Kidney (tissue), 14 donors: ENCODE results near the gene FOXD3. TPM values are rescaled to one million over a fixed set of nuclear protein-coding genes. Genes with fewer than 3 reads are reported as not detected.
A peak's percentile ranks its signal among the peaks of the same experiment; 100 is the strongest.

Source experiments
- DNase-seq, 5 donors: peaks; one replicate each; pipeline ENCODE4 v3.0.0-alpha.2; 2013 to 2020
- FAIRE-seq: peaks from 2 replicates; lab custom pipeline; 2012; peaks lifted over from hg19 to GRCh38; lab: Jason Lieb, UNC
- H3K27ac ChIP-seq, 2 donors: one replicate each; pipeline ENCODE4 v1.7.0; 2013; ENCODE audit warnings: low read depth in 2 of 2, low read length in 2 of 2, inconsistent platforms in 1 of 2
- H3K27me3 ChIP-seq: one replicate; pipeline ENCODE4 v1.7.1; 2013; ENCODE audit warnings: low read length, inconsistent platforms; ENCODE audit not compliant: control insufficient read depth, insufficient read depth
- H3K36me3 ChIP-seq, 3 donors: one replicate each; pipeline versions ENCODE4 v1.7.0 to v1.7.1; 2013; ENCODE audit warnings: low read length in 3 of 3, control low read depth in 1 of 3, inconsistent platforms in 1 of 3; ENCODE audit not compliant: insufficient read depth in 3 of 3, control insufficient read depth in 2 of 3
- H3K4me1 ChIP-seq, 3 donors: one replicate each; pipeline versions ENCODE4 v1.7.0 to v1.7.1; 2013; ENCODE audit warnings: low read length in 3 of 3, inconsistent platforms in 1 of 3, low read depth in 1 of 3; ENCODE audit not compliant: control insufficient read depth in 2 of 3, insufficient read depth in 2 of 3
- H3K4me3 ChIP-seq, 3 donors: one replicate each; pipeline versions ENCODE4 v1.7.0 to v1.8.1; 2013; ENCODE audit warnings: low read length in 3 of 3, control low read depth in 1 of 3, inconsistent platforms in 1 of 3
- H3K9ac ChIP-seq, 3 donors: one replicate each; pipeline versions ENCODE4 v1.7.0 to v1.7.1; 2013; ENCODE audit warnings: low read length in 3 of 3, control low read depth in 1 of 3, inconsistent platforms in 1 of 3
- H3K9me3 ChIP-seq, 3 donors: one replicate each; pipeline versions ENCODE4 v1.7.0 to v1.7.1; 2013; ENCODE audit warnings: low read length in 3 of 3, control low read depth in 1 of 3, inconsistent platforms in 1 of 3; ENCODE audit not compliant: control insufficient read depth in 2 of 3, insufficient read depth in 1 of 3
- intact Hi-C: fragments of 100-400 bp; cut with DNase I; formaldehyde crosslinking; loops from one replicate; pipeline ENCODE4 v1.11.1; 2022
- microRNA-seq: library from miRNA; unstranded; fragments of <30 nt; microRNA quantifications from one replicate; pipeline ENCODE4 v1.2.0, GENCODE V29; 2020
- polyA plus RNA-seq: library from polyadenylated mRNA; stranded (reverse); fragments of 350-450 nt; fragmentation: Illumina TruSeq; extraction: RNeasy Lipid Tissue Mini Kit (QIAGEN cat#74804); gene quantifications from one replicate; pipeline ENCODE4 v1.2.3, GENCODE V29; 2014; ENCODE audit warnings: low read depth, low replicate concordance; ENCODE audit not compliant: insufficient read depth
- total RNA-seq: library from RNA; stranded (reverse); fragmentation: NEBNext Ultra II Directional; extraction: Animal tissue kit (Norgen Biotek cat#: 25700); gene quantifications from one replicate; pipeline ENCODE4 v1.2.1, GENCODE V29; 2021
- TF ChIP-seq, protein P1 (sequence below): IDR thresholded peaks from 3 replicates; pipeline ENCODE4 v1.5.1; 2012; ENCODE audit warnings: mild to moderate bottlenecking, moderate library complexity, borderline replicate concordance; ENCODE audit not compliant: insufficient read depth; ENCODE audit errors: extremely low read depth
- donor health status: control.
- donor health status: control.
- donor health status: control.
- donor health status: control.
- donor health status: control.
- donor health status: DM: yes; HTN: yes; CAD: no.
- donor health status: Normal renal cell carcinoma (clear cell type).

Gene FOXD3
- total and polyA plus RNA-seq, 2 donors from 2014 or later, result 0.17 to 0.31 TPM

DNA sequence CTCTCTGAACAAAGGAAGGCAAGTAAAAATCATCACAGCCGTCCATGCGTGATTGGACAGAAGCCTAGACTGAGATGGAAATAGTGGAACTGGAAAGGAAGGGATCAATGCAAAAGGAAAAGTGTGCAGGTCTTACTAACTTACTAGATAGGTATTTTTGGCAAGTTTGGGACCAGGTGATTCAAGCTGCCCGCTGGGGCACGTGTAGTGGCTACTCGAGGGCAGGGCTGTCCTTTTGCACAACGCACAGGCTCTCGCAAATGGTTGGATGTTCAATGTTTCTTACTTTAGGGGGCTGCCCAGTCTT lies 44.5 kb downstream of the FOXD3 start:
- DNase-seq (no peak), FAIRE-seq (no peak)
- intact Hi-C loops, result no loop called here
- Histone ChIP-seq H3K36me3 (peaks cover 0 to 4% (median 0%) of the 10 kb centered on the region in 3 donors), H3K9ac (no peak overlapping the region), H3K27ac (peak overlapping the region; percentile 5 to 27), H3K4me1 (peaks cover 0 to 5% (median 4%) of the 10 kb centered on the region in 3 donors), H3K4me3 (peak overlapping the region; percentile 45 to 94 (median 61)), H3K27me3 (no peaks in the 10 kb centered on the region), H3K9me3 (no peaks in the 10 kb centered on the region)
- TF ChIP-seq, protein P1, sequence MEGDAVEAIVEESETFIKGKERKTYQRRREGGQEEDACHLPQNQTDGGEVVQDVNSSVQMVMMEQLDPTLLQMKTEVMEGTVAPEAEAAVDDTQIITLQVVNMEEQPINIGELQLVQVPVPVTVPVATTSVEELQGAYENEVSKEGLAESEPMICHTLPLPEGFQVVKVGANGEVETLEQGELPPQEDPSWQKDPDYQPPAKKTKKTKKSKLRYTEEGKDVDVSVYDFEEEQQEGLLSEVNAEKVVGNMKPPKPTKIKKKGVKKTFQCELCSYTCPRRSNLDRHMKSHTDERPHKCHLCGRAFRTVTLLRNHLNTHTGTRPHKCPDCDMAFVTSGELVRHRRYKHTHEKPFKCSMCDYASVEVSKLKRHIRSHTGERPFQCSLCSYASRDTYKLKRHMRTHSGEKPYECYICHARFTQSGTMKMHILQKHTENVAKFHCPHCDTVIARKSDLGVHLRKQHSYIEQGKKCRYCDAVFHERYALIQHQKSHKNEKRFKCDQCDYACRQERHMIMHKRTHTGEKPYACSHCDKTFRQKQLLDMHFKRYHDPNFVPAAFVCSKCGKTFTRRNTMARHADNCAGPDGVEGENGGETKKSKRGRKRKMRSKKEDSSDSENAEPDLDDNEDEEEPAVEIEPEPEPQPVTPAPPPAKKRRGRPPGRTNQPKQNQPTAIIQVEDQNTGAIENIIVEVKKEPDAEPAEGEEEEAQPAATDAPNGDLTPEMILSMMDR, result no peak

DNA sequence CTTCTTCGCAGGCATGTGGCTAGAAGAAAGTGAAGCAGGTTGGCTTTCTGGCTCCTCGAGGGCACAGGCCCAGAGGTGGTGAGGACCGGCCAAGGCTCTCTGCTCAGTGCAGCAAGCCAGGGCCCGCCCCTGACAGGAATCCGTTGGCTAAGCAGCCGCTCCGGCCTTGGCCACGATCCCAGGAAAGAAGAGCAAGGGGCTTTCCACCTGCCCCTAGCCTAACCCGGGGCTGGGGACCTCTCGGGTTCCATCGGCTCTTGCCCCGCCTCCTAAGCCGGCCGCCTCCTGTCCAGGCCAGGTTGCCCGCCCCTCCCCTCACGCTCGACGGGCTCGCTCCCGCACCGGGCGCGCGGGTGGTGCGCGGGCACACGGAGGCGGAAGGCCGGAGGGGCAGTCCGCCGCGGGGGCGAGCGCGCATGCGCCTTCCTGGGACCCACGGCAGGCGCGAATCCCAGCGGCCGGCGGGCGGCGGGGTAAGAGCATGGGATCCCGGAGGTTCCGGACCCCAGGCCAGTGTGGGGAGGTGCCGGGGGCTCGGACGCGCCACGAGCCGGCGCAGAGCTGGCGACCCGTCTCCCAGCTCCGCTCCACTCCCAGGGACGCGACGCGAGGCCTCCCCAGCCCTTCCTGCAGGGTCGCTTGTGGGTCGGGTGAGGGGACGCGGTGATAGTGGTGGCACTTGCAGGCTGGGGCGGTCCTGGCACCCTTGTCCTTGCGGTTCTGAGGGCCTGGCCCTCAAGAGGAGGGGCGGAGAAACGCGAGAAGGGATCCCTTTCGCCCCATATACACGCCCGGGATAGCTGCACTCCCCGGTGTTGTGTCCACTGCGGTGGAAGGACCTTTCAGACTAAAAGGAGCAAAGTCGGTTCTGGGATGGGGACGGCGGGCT lies 45.1 kb downstream of the FOXD3 start, which contains the start of gene ALG6:
Gene ALG6 (plus strand): TSS at position 413 of the 889 bp plus-strand sequence. CDS start 3,351 bp downstream, outside the sequence.
- Histone ChIP-seq H3K27ac (peak within 1 kb of the TSS; percentile 72 to 73), H3K9me3 (no peaks in the 10 kb centered on the region), H3K4me1 (peaks cover 0 to 5% (median 4%) of the 10 kb centered on the region in 3 donors), H3K4me3 (peak within 1 kb of the TSS; percentile 85 to 94 (median 86)), H3K36me3 (peaks cover 0 to 4% (median 0%) of the 10 kb centered on the region in 3 donors), H3K27me3 (no peaks in the 10 kb centered on the region), H3K9ac (peak within 1 kb of the TSS; percentile 78 to 91 (median 89))
- FAIRE-seq (no peak), DNase-seq (peak; percentile 96 to 98 (median 97))
- intact Hi-C loops, result no loop called here
- TF ChIP-seq, protein P1, result no peak

DNA sequence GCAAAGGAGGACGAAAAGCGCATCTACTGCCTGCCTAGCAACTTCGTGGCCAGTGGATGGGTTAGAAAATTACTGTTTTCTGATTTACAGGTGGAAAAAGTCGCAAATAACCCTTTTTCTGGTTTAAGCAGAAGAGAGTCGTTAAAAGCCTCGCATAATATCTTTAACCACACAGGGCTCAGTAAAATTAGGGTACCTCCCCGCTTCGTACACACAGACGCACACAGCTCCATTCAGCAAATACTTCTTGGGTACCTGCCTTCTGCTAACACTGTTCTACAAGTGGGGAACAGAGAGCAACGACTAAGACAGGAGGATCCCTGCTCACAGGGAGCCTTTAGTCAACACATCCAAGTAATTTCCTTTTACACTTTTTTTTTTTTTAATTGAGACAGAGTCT lies 45.8 kb downstream of the FOXD3 start:
- H3K27ac ChIP-seq, result peak overlapping the region in 1 of 2 donors; percentile 73
- H3K9ac ChIP-seq, result peak overlapping the region; percentile 78 to 91 (median 89)
- peaks cover 0 to 4% (median 0%) of the 10 kb centered on the region in 3 donors for H3K36me3 ChIP-seq
- DNase-seq (no peak), FAIRE-seq (no peak)
- no peaks in the 10 kb centered on the region for H3K27me3 ChIP-seq
- no peaks in the 10 kb centered on the region for H3K9me3 ChIP-seq
- H3K4me3 ChIP-seq, result peak overlapping the region; percentile 85 to 94 (median 86)
- intact Hi-C loops, result no loop called here
- peaks cover 0 to 5% (median 4%) of the 10 kb centered on the region in 3 donors for H3K4me1 ChIP-seq
- TF ChIP-seq, protein P1, result no peak

Small RNA genes lying within 50 kb of the gene (microRNA-seq; reads per million reads assigned to microRNA genes)
- gene MIR6068, result not detected

Other genes with a start within 250 kb of the FOXD3 start
- gene ALG6, start 45.1 kb downstream of the FOXD3 start, total RNA-seq, result 11.2 TPM
- gene ALG6, start 45.1 kb downstream of the FOXD3 start, polyA plus RNA-seq, result 10.2 TPM
- gene ITGB3BP, start 200.7 kb downstream of the FOXD3 start, total RNA-seq, result 27.2 TPM
- gene ITGB3BP, start 200.7 kb downstream of the FOXD3 start, polyA plus RNA-seq, result 29.1 TPM
- 9.6 TPM for gene EFCAB7, start 201.0 kb downstream of the FOXD3 start, total RNA-seq
- 5.1 TPM for gene EFCAB7, start 201.0 kb downstream of the FOXD3 start, polyA plus RNA-seq